Upper lobe of right lung (tissue), 1 donor: ENCODE data around the gene CMSS1. TPM values are rescaled to one million over a fixed set of nuclear protein-coding genes. Genes with fewer than 3 reads are reported as not detected.

ENCODE experiments used
- ATAC-seq: fragments of 200-7000 bp; cut with Tn5 transposase; one replicate; pipeline ENCODE4 v1.9.1; 2020; ENCODE audit warnings: mild to moderate bottlenecking, moderate library complexity
- DNase-seq: peaks from one replicate; pipeline ENCODE4 v3.0.0-alpha.2; 2020
- H3K27ac ChIP-seq: fragments of 200-600 bp; one replicate; pipeline ENCODE4 v1.8.0; 2022
- H3K27me3 ChIP-seq: fragments of 200-600 bp; one replicate; pipeline ENCODE4 v1.8.0; 2022; ENCODE audit warnings: mild to moderate bottlenecking
- H3K36me3 ChIP-seq: fragments of 200-600 bp; one replicate; pipeline ENCODE4 v1.8.0; 2022
- H3K4me1 ChIP-seq: fragments of 200-600 bp; one replicate; pipeline ENCODE4 v1.8.0; 2022
- H3K4me3 ChIP-seq: fragments of 200-600 bp; one replicate; pipeline ENCODE4 v1.8.0; 2022; ENCODE audit warnings: mild to moderate bottlenecking
- H3K9me3 ChIP-seq: fragments of 200-600 bp; one replicate; pipeline ENCODE4 v1.8.0; 2022
- intact Hi-C: fragments of 100-400 bp; cut with DNase I; formaldehyde crosslinking; loops from one replicate; pipeline ENCODE4 v1.11.0; 2022
- total RNA-seq: library from RNA; stranded (reverse); fragmentation: NEBNext Ultra II Directional; extraction: Animal tissue kit (Norgen Biotek cat#: 25700); gene quantifications from one replicate; pipeline ENCODE4 v1.2.1, GENCODE V29; 2021
- TF ChIP-seq, protein P1 (sequence below): fragments of 200-600 bp; IDR thresholded peaks from one replicate; pipeline ENCODE4 v1.8.0; 2022; ENCODE audit warnings: antibody characterized with exemption
- donor health status: DM: no; HTN: yes; CAD: no; lungs with severe emphysema.

Gene CMSS1
- total RNA-seq, 1 donor from 2014 or later: 20.6 TPM

DNA sequence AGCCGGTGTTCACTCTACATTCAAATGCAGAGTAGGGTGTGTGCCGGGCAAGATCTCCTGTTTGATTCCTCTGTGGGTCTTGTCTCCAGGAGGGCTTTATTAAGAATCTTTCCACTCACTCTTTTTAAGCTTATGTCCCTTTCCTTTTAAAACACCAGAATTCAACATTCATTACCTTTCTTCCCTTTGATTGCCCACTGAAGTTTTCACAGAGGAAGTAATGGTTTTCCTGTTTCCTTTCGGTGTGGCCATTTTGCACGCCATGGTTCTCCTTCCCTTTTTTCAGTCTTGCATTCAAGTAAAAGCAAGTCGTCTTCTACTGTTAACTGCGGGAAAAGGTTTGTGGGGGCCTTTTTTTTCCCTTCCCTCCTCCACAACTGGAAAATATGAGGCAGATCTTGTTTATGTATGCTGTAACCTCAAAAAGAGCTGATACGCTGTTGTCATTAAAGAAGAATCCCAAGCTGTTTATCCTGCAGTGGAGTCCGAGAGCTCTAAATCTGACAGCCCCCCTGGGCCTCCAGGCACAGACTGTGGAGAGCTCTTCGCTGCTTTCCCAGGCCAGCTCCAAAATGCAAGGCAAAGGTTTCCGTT lies 256.1 kb downstream of the CMSS1 start:
- DNase-seq: no peak
- ATAC-seq: no peak
- intact Hi-C loops: no loop called here

DNA sequence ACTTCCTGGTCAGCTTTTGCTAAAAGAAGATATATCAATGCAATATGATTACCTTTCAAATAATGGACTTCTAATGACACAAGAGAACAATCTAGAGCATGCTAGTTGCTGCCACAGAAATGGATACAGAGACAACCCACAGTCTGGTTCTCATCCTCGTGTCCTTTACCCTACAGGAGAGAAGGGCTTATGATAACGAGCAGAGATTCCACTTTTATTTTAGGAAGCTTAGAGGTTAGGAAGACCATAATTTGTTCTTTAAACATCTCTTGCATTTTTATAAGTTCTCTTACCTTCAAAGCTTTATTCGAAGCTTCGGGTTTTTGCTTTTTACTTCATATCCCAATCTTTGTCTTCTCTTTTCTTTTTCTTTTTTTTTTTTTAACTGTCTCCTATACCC lies 257.5 kb downstream of the CMSS1 start:
- peaks cover 27% of the 10 kb centered on the region for H3K4me1 ChIP-seq
- no peaks in the 10 kb centered on the region for H3K27me3 ChIP-seq
- intact Hi-C loops: no loop called here
- DNase-seq (no peak), ATAC-seq (no peak)
- H3K4me3 ChIP-seq: no peak overlapping the region
- H3K27ac ChIP-seq: no peak overlapping the region
- no peaks in the 10 kb centered on the region for H3K9me3 ChIP-seq
- H3K36me3 ChIP-seq: no peaks in the 10 kb centered on the region
- TF ChIP-seq, protein P1, sequence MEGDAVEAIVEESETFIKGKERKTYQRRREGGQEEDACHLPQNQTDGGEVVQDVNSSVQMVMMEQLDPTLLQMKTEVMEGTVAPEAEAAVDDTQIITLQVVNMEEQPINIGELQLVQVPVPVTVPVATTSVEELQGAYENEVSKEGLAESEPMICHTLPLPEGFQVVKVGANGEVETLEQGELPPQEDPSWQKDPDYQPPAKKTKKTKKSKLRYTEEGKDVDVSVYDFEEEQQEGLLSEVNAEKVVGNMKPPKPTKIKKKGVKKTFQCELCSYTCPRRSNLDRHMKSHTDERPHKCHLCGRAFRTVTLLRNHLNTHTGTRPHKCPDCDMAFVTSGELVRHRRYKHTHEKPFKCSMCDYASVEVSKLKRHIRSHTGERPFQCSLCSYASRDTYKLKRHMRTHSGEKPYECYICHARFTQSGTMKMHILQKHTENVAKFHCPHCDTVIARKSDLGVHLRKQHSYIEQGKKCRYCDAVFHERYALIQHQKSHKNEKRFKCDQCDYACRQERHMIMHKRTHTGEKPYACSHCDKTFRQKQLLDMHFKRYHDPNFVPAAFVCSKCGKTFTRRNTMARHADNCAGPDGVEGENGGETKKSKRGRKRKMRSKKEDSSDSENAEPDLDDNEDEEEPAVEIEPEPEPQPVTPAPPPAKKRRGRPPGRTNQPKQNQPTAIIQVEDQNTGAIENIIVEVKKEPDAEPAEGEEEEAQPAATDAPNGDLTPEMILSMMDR: no peak

More for the DNA sequence above, 256.1 kb downstream of the CMSS1 start:
- Histone ChIP-seq H3K4me3 (no peak overlapping the region), H3K4me1 (peaks cover 32% of the 10 kb centered on the region), H3K27me3 (no peaks in the 10 kb centered on the region), H3K9me3 (no peaks in the 10 kb centered on the region), H3K36me3 (no peaks in the 10 kb centered on the region), H3K27ac (peak overlapping the region; percentile 31)
- TF ChIP-seq, protein P1: no peak

- ATAC-seq (no peak), DNase-seq (no peak)
- Histone ChIP-seq H3K27me3 (no peaks in the 10 kb centered on the region), H3K4me3 (no peak overlapping the region), H3K9me3 (no peaks in the 10 kb centered on the region), H3K27ac (peak overlapping the region; percentile 21), H3K36me3 (no peaks in the 10 kb centered on the region), H3K4me1 (peaks cover 27% of the 10 kb centered on the region)
- TF ChIP-seq, protein P1: no peak
- intact Hi-C loops: no loop called here
These were observed 258.4 kb downstream of the CMSS1 start for GRCh38 chr3:100075851-100076730.

DNA sequence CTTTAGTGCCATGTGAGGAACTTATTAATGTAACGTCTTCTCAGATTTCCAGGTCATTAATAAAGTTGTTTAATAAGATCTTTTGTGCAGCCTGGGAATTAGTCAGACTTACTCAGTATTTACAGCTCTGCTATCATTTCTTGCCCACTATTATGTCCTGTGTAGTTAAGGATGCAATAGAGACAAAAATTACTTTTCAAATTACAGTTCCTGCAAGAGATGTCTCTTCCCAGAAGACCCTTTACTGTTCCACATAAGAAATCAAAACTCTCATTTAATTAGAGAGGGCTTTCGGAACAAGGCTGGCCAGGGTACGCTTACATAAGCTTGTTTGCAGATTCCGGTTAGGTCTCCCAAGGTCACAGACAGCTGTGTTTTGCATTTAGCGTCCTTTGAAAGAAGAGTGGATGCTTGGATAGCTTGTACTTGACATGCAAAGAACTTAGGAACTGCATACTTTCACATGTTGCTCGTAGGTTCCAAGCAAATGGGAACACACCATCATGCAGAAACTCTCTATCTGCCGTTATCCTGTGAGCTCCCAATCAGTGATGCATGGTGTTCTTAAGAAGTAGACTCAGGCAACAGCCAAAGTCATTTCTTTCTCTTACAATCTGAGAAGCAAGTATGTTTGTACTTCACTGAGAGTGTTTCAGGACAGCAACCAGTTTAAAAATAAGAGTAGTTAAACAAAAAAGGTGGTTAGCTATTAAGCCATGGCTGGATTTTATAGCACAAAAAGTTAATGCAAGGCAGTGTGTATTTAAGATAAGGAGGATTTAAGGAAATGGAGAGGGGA lies 259.3 kb downstream of the CMSS1 start:
- peak; percentile 22 for ATAC-seq
- H3K36me3 ChIP-seq: no peaks in the 10 kb centered on the region
- TF ChIP-seq, protein P1: no peak
- peaks cover 27% of the 10 kb centered on the region for H3K4me1 ChIP-seq
- peak overlapping the region; percentile 21 for H3K27ac ChIP-seq
- intact Hi-C loops: no loop called here
- H3K27me3 ChIP-seq: no peaks in the 10 kb centered on the region
- DNase-seq: no peak
- H3K4me3 ChIP-seq: no peak overlapping the region
- H3K9me3 ChIP-seq: no peaks in the 10 kb centered on the region

DNA sequence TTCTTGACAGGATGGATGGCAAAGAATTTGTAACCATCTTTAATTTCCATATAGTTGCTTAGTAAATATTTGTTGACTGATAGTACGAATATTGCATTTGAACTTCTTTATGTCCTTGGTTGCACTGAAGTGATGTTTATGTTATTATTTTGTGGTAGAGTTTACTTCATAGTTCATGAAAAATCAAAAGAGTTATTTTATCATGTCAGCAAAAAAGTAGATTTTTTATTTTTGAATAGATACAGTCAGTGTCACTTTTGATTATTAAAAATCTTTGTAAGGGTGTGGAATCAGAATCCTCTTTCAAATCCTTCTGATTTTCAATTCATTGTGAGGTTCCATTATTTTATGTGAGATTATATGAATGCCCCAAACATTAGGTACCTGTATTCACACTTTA lies 261.7 kb downstream of the CMSS1 start:
- DNase-seq: no peak
- no peaks in the 10 kb centered on the region for H3K36me3 ChIP-seq
- no peak overlapping the region for H3K27ac ChIP-seq
- no peaks in the 10 kb centered on the region for H3K9me3 ChIP-seq
- ATAC-seq: no peak
- intact Hi-C loops: no loop called here
- TF ChIP-seq, protein P1: no peak
- no peaks in the 10 kb centered on the region for H3K27me3 ChIP-seq
- no peak overlapping the region for H3K4me3 ChIP-seq
- peaks cover 17% of the 10 kb centered on the region for H3K4me1 ChIP-seq
